ENCODE data around the gene ASMT.

- no peak for TF ChIP-seq PATZ1 (CRISPR knock-in tag; IDR thresholded peaks at IDR 0.05; ENCODE audit: borderline replicate concordance)
- no peak for TF ChIP-seq CSDC2 (CRISPR knock-in tag; IDR thresholded peaks at IDR 0.05)
- no peak for TF ChIP-seq ZFP30 (CRISPR knock-in tag; IDR thresholded peaks at IDR 0.05)
- no peak for TF ChIP-seq CREB5 (CRISPR knock-in tag; IDR thresholded peaks at IDR 0.05; ENCODE audit: low read depth)
- TF ChIP-seq PPARA (CRISPR knock-in tag; IDR thresholded peaks at IDR 0.05; ENCODE audit: borderline replicate concordance), result no peak
- TF ChIP-seq ARNTL (CRISPR knock-in tag; IDR thresholded peaks at IDR 0.05; ENCODE audit: borderline replicate concordance, low read depth), result no peak
- TF ChIP-seq ZFP3 (CRISPR knock-in tag; IDR thresholded peaks at IDR 0.05), result no peak
- TF ChIP-seq POU6F1 (CRISPR knock-in tag; IDR thresholded peaks at IDR 0.05; ENCODE audit: borderline replicate concordance, low read depth), result no peak
- no peak for TF ChIP-seq ZNF565 (CRISPR knock-in tag; conservative IDR thresholded peaks at IDR 0.05; ENCODE audit: low read depth)
Measured at GRCh38 chrX:1595711-1596060, 19.2 kb upstream of the ASMT start.

All from SK-N-SH treated with all-trans-retinoic acid at 6 μM for 48 hours (cell line).